Activated T-cell treated with anti-CD3 and anti-CD28 coated beads, Interleukin-2, amount 50 U/mL, for 72 hours (primary cell): ENCODE data around the gene MDC1. TPM values are rescaled to one million over a fixed set of nuclear protein-coding genes. Genes with fewer than 3 reads are reported as not detected.
"Not testable (repeated sequence)": the region's sequence is repeated elsewhere in the genome, so short reads cannot be mapped to it uniquely, and the experiment has no call there.

Experiments
- ATAC-seq, 2 donors: fragments of 150-1000 bp; cut with Tn5 transposase; replicated peaks in 1 of 2; 2 replicates each; pipeline ENCODE4 v1.10.0; 2021; ENCODE audit warnings: moderate library complexity in 2 of 2, mild to moderate bottlenecking in 1 of 2
- DNase-seq, 2 donors: peaks; one replicate each; pipeline ENCODE4 v3.0.0; 2021 to 2022; ENCODE audit warnings: mixed read lengths in 1 of 2
- H3K27ac Mint-ChIP-seq: one replicate; pipeline ENCODE4 v1.8.0; 2022; ENCODE audit warnings: mild to moderate bottlenecking, moderate library complexity, mixed read lengths
- H3K27me3 Mint-ChIP-seq: one replicate; pipeline ENCODE4 v1.8.0; 2022; ENCODE audit warnings: low read depth, mixed read lengths
- H3K36me3 Mint-ChIP-seq, 2 donors: one replicate each; pipeline ENCODE4 v1.8.0; 2022; ENCODE audit warnings: mixed read lengths in 2 of 2, mild to moderate bottlenecking in 1 of 2; ENCODE audit not compliant: insufficient read depth in 2 of 2
- H3K4me1 Mint-ChIP-seq: one replicate; pipeline ENCODE4 v1.8.0; 2022; ENCODE audit warnings: low read depth, mixed read lengths
- H3K4me3 Mint-ChIP-seq, 2 donors: one replicate each; pipeline ENCODE4 v1.8.0; 2022; ENCODE audit warnings: mild to moderate bottlenecking in 2 of 2, mixed read lengths in 2 of 2, moderate library complexity in 2 of 2
- H3K9me3 Mint-ChIP-seq, 2 donors: one replicate each; pipeline ENCODE4 v1.8.0; 2022; ENCODE audit warnings: mixed read lengths in 2 of 2
- total RNA-seq, 2 donors: library from RNA; stranded (reverse); gene quantifications; one replicate each; pipeline ENCODE4 v1.2.3, GENCODE V29; 2022

The MDC1 gene, protein sequence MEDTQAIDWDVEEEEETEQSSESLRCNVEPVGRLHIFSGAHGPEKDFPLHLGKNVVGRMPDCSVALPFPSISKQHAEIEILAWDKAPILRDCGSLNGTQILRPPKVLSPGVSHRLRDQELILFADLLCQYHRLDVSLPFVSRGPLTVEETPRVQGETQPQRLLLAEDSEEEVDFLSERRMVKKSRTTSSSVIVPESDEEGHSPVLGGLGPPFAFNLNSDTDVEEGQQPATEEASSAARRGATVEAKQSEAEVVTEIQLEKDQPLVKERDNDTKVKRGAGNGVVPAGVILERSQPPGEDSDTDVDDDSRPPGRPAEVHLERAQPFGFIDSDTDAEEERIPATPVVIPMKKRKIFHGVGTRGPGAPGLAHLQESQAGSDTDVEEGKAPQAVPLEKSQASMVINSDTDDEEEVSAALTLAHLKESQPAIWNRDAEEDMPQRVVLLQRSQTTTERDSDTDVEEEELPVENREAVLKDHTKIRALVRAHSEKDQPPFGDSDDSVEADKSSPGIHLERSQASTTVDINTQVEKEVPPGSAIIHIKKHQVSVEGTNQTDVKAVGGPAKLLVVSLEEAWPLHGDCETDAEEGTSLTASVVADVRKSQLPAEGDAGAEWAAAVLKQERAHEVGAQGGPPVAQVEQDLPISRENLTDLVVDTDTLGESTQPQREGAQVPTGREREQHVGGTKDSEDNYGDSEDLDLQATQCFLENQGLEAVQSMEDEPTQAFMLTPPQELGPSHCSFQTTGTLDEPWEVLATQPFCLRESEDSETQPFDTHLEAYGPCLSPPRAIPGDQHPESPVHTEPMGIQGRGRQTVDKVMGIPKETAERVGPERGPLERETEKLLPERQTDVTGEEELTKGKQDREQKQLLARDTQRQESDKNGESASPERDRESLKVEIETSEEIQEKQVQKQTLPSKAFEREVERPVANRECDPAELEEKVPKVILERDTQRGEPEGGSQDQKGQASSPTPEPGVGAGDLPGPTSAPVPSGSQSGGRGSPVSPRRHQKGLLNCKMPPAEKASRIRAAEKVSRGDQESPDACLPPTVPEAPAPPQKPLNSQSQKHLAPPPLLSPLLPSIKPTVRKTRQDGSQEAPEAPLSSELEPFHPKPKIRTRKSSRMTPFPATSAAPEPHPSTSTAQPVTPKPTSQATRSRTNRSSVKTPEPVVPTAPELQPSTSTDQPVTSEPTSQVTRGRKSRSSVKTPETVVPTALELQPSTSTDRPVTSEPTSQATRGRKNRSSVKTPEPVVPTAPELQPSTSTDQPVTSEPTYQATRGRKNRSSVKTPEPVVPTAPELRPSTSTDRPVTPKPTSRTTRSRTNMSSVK (N-terminal part only)
- 100 to 1,000 TPM; 102 to 127 TPM for total RNA-seq

DNA sequence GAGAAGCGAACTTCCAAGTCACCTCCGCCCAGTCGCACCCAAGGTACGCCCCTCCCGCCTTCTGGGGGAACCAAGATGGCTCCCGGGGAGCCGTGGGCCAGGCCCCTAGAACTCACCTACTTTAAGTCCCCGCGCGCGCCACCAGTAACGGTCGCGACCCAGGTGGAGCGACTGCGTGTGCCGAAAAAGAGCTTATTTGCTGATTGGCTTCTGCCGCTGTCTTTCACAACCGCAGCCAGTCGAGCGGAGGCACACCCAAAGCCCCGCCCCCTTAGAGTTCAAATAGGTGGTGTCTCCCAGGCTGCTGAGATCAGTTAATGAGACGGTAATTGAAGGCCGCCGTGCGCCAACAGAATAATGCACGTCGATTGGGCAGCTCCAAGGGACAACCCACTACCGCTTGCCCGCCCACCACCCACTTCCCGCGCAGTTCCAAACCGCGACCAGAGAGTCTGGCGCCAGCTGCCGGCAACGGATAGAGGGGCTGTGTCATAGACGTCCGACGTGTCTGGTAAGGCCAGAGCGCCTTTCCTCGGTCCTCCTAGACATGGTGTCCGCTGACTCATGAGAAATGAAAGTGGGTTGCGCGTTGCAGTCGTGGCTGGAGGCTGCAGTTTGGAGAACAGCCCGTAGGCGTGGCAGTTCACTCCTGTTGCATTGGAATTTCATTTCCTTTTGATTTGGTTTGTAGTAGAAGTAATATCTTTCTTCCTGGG, at the start of gene MDC1:
Gene MDC1 (minus strand): TSS at position 153 of the 716 bp plus-strand sequence. CDS start 2,106 bp downstream, outside the sequence.
- Mint-ChIP-seq H3K4me1 (peaks cover 67% of the 10 kb centered on the region), H3K36me3 (peaks cover 28 to 60% of the 10 kb centered on the region in 2 donors), H3K4me3 (peak within 1 kb of the TSS; percentile 94 to 96), H3K27me3 (no peaks in the 10 kb centered on the region), H3K9me3 (no peaks in the 10 kb centered on the region), H3K27ac (peak within 1 kb of the TSS; percentile 98)
- ATAC-seq: peak; percentile 78 to 80
- peak; percentile 99 for DNase-seq

DNA sequence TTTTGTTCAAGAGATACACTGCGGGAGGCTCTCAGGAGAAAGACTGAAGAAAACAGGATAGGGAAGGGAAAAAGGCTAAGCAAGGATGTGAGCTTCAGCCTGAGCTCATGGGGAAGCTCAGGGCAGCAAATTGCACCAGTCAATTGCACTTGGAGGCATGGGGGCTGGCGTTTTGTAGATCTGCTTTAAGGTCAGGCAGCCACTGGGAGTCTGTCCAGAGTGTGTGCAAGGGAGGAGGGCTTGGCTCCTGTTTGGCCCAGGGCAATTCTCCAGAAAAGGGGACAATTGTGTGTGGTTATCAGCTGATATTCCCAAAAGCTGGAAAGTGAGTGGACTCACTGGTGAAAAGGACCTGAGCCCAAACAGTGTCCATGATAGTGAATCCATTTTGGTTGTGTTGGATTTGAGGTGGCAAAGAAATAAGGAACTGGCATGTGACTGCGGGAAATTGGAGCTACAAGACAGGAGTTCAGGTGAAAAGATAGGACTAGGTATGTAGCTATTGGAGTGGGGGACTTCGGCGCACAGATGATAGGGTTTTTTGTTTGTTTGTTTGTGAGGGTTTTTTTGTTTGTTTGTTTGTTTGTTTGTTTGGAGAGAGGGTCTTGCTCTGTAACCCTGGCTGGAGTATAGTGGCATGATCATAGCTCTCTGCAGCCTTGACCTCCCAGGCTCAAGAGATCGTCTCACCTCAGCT, 49.5 kb upstream of the MDC1 start:
- ATAC-seq (no peak), DNase-seq (no peak)
- Mint-ChIP-seq H3K9me3 (peaks cover 1 to 2% of the 10 kb centered on the region in 2 donors), H3K36me3 (peaks cover 0 to 6% of the 10 kb centered on the region in 2 donors), H3K27ac (peak overlapping the region; percentile 26), H3K27me3 (no peaks in the 10 kb centered on the region), H3K4me3 (peak overlapping the region; percentile 73 to 80), H3K4me1 (peaks cover 93% of the 10 kb centered on the region)

DNA sequence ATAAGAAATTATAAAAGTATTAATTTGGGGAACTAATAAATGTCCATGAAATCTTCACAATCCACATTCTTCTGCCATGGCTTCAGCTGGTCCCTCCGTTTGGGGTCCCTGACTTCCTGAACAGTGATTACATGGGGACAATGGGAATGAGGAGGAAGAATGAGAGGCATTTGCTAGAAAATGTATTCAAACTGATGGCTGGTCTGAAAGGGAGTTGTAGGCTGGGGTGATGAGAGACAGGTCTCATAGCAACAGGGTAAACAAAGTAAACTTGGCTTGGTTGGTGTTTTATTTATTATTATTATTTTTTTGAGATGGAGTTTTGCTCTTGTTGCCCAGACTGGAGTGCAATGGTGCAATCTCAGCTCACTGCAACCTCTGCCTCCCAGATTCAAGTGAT, 48.4 kb upstream of the MDC1 start:
- ATAC-seq, H3K27me3 Mint-ChIP-seq, H3K36me3 Mint-ChIP-seq, DNase-seq, H3K4me3 Mint-ChIP-seq, H3K27ac Mint-ChIP-seq, H3K9me3 Mint-ChIP-seq: not testable (repeated sequence)
- H3K4me1 Mint-ChIP-seq: peaks cover 93% of the 10 kb centered on the region

DNA sequence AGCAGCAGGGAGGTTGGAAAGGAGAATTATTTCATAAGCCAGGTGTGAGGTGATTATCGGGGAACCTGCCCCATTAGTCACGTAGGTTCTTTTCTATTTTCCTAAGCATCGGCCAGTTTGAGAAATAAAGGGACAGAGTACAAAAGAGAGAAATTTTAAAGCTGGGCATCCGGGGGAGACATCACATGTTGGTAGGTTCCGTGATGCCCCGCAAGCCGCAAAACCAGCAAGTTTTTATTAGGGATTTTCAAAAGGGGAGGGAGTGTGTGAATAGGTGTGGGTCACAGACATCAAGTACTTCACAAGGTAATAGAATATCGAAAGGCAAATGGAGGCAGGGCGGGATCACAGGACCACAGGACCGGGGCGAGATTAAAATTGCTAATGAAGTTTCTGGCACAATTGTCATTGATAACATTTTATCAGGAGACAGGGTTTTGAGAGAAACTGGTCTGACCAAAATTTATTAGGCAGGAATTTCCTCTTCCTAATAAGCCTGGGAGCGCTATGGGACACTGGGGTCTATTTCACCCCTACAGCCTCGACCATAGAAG, 47.5 kb upstream of the MDC1 start:
- not testable (repeated sequence) for H3K27me3 Mint-ChIP-seq, ATAC-seq, H3K9me3 Mint-ChIP-seq, DNase-seq, H3K27ac Mint-ChIP-seq, H3K36me3 Mint-ChIP-seq
- peaks cover 90% of the 10 kb centered on the region for H3K4me1 Mint-ChIP-seq
- peak overlapping the region; percentile 37 to 59 for H3K4me3 Mint-ChIP-seq

DNA sequence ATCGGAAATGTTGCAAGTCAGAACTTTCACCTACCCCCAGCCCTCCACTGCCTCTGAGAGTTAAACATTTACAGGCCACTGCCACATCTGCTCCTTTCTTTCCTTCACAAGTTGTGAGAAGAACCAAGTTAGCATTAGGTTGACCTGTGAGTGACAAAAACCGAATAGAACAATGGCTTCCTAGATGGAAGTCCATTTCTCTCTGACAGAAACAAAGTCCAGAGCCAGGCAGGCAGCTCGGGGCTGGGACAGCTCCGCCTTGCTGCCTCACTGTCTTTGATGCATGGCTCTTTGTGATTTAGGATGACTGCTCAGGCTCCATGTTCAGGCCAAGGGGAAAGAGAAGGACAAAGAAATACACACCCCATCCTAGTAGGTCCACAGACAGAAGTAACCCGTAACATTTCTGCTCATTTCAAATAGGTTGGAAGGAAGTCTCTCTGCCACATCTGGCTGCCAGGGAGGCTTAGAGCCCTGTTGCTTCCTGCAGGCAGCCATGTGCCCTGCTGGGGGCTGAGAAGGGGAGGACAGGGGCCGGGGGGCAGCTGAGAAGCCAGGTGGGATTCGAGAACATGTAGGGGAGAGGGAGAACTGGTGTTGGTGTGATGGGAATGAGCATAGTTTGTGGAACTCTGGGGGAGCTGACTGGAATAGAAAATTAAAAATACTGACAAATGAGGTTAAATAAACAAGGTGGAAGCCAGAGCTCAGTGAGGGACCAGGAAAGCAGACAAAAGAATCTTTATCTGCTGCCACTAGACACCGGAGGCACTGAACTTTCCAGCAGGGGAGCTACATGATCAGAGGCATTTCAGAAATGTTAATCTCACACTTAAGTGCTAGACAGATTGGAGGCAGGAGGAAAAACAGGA, 46.8 kb upstream of the MDC1 start:
- Mint-ChIP-seq H3K9me3 (peaks cover 0 to 1% of the 10 kb centered on the region in 2 donors), H3K36me3 (peaks cover 0 to 6% of the 10 kb centered on the region in 2 donors), H3K4me3 (peak overlapping the region; percentile 37 to 59), H3K4me1 (peaks cover 90% of the 10 kb centered on the region), H3K27me3 (no peaks in the 10 kb centered on the region), H3K27ac (peak overlapping the region; percentile 79)
- ATAC-seq: no peak
- no peak for DNase-seq

DNA sequence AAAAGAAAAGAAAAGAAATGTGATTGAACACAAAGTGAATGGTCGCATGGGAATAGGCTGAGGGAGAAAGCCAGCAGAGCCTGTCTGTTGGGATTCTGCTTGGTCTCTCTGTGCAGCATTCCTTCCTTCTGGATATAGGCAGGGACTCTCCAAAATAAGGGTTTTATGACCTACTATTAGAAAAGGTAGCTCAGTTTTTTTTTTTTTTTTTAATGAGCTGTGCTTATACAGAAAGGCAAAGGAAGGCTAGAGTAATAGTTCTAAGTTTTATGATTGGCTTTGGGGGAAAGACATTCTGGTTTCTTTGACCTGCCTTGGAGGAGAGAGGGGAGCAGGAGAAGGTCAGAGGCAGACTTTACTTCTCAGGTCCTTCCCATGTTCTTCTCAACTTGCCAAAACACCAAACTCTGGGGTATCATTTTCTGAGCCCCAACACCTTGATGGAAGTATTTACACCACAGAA, 46.1 kb upstream of the MDC1 start:
- Mint-ChIP-seq H3K27ac (peak overlapping the region; percentile 79), H3K9me3 (peaks cover 0 to 1% of the 10 kb centered on the region in 2 donors), H3K4me1 (peaks cover 88% of the 10 kb centered on the region), H3K4me3 (peak overlapping the region in 1 of 2 donors; percentile 59), H3K27me3 (no peaks in the 10 kb centered on the region), H3K36me3 (peaks cover 0 to 6% of the 10 kb centered on the region in 2 donors)
- DNase-seq (no peak), ATAC-seq (no peak)

DNA sequence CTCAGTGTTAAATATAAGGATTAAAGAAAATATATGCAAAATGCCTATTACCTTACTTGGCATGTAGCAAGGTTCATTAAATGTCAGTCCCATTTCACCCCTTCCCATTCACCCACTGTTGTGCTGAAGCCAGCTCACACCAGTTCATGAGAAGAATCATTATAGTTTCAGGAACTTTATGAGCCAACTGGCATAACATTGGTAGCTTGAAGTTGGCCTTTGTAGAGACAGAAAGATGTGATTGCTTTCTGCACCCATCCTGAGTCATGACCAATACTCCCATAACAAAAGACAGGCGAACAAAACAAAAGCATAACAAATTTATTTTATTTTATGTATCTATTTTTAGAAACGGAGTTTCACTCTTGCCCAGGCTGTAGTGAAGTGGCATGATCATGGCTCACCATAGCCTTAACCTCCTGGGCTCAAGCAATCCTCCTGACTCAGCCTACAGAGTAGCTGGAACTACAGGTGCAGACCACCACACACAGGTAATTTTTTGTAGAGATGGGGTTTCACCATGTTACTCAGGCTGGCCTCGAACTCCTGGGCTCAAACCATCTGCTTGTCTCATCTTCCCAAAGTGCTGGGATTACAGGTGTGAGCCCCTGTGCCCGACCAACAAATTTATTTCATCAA, 44.8 kb upstream of the MDC1 start:
- peaks cover 1 to 5% of the 10 kb centered on the region in 2 donors for H3K36me3 Mint-ChIP-seq
- no peaks in the 10 kb centered on the region for H3K9me3 Mint-ChIP-seq
- peak overlapping the region; percentile 74 for H3K27ac Mint-ChIP-seq
- peak overlapping the region; percentile 6 to 40 for H3K4me3 Mint-ChIP-seq
- no peaks in the 10 kb centered on the region for H3K27me3 Mint-ChIP-seq
- DNase-seq (peak in 1 of 2 donors; percentile 24), ATAC-seq (peak; percentile 80 to 86)
- H3K4me1 Mint-ChIP-seq: peaks cover 80% of the 10 kb centered on the region

DNA sequence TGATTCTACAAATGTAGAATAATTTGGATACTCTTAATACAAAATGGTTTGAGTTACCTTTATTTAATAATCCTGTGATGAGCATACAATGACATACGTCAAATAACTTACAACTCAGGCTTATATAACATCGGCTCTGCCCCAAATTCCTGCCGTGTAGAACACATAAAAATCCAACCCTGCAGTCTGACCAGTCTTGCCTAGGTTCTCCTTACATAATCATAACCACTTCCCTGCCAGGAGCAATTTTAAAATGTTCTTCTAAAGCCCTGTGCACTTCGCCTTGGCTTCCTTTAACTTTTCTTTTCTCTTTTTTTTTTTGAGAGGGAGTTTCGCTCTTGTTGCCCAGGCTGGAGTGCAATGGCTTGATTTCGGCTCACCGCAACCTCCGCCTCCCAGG, 43.5 kb upstream of the MDC1 start:
- H3K9me3 Mint-ChIP-seq: no peaks in the 10 kb centered on the region
- DNase-seq: no peak
- H3K4me3 Mint-ChIP-seq: no peak overlapping the region
- H3K27me3 Mint-ChIP-seq: no peaks in the 10 kb centered on the region
- H3K27ac Mint-ChIP-seq: no peak overlapping the region
- peaks cover 70% of the 10 kb centered on the region for H3K4me1 Mint-ChIP-seq
- ATAC-seq: no peak
- H3K36me3 Mint-ChIP-seq: peaks cover 1 to 5% of the 10 kb centered on the region in 2 donors

DNA sequence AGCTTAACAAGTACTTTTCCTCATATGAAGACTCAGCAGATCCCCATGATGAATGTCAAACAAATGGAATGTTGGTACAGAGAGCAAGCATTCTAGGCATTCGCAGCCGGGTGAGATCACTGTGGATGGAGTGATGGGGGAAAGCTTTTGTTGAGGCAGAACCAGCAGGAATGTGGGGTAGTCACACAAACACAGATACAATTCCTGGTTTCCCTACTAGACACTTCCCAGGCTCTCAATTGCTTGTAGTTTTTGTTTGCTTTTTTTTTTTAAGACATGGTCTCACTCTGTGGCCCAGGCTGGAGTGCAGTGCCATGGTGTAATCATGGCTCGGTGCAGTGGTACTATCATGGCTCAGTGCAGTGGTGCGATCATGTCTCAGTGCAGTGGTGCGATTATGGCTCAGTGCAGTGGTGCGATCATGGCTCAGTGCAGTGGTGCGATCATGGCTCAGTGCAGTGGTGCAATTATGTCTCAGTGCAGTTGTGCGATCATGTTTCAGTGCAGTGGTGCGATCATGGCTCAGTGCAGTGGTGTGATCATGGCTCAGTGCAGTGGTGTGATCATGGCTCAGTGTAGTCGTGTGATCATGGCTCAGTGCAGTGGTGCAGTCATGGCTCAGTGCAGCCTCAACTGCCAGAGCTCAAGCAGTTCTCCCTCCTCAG, 42.6 kb upstream of the MDC1 start:
- no peak for ATAC-seq
- no peak overlapping the region for H3K4me3 Mint-ChIP-seq
- no peak overlapping the region for H3K27ac Mint-ChIP-seq
- H3K36me3 Mint-ChIP-seq: peaks cover 1 to 5% of the 10 kb centered on the region in 2 donors
- H3K27me3 Mint-ChIP-seq: no peaks in the 10 kb centered on the region
- peaks cover 64% of the 10 kb centered on the region for H3K4me1 Mint-ChIP-seq
- no peaks in the 10 kb centered on the region for H3K9me3 Mint-ChIP-seq
- no peak for DNase-seq

DNA sequence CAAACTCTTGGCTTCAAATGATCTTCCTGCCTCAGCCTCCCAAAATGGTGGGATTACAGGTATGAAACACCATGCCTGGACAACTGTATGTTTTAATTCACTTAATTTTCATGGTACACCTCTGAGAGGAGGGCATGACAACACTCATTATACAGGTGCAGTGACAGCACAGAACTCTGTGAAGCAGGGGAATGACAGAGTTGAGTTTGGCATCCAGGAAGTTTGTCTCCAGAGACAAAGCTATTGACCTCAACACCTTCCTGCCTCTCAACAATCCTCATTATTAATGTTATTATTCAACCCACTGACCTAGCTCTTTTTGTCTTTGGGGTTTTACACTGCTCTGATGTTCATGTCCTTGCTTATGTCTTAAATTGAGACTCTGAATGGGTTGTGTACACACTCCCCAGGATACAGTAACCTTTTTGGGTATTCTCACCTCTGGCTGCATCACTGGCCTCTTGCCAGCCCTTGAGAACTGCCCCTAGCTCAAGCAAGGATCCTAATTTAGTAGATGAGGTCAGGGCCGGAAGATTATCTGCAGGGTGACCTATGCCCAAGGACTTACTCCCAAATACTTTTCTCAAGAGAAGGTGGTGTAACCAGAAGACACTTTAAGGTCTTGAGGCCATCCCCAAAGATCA, 40.3 kb upstream of the MDC1 start:
- H3K4me1 Mint-ChIP-seq: peaks cover 53% of the 10 kb centered on the region
- H3K9me3 Mint-ChIP-seq: no peaks in the 10 kb centered on the region
- no peaks in the 10 kb centered on the region for H3K27me3 Mint-ChIP-seq
- H3K36me3 Mint-ChIP-seq: peaks cover 0 to 1% of the 10 kb centered on the region in 2 donors
- DNase-seq (no peak), ATAC-seq (no peak)
- H3K27ac Mint-ChIP-seq: peak overlapping the region; percentile 10
- no peak overlapping the region for H3K4me3 Mint-ChIP-seq
